NK-92 treated with Interleukin-12 subunit alpha and Interleukin-12 subunit beta, amount 100 ng/mL, for 24 hours (cell line): ENCODE measurements around the gene GJD3.

Experiments
- DNase-seq: peaks from one replicate; lab custom pipeline; 2025; lab: John Stamatoyannopoulos, UW

The GJD3 gene

GRCh38 chr17:40322358-40323315, 41.9 kb downstream of the GJD3 start:
- peak; percentile 84 for DNase-seq

- DNase-seq = no peak
Observed at GRCh38 chr17:40321961-40322357, 42.6 kb downstream of the GJD3 start.

- DNase-seq = no peak
Observed at GRCh38 chr17:40321524-40321929, 43.0 kb downstream of the GJD3 start.

GRCh38 chr17:40320756-40321523, 43.6 kb downstream of the GJD3 start:
- no peak for DNase-seq

GRCh38 chr17:40319651-40320540, 44.6 kb downstream of the GJD3 start:
- DNase-seq = peak; percentile 34

GRCh38 chr17:40318830-40319391, 45.6 kb downstream of the GJD3 start:
- DNase-seq = no peak

GRCh38 chr17:40317880-40318829, 46.4 kb downstream of the GJD3 start:
- DNase-seq = peak; percentile 89

GRCh38 chr17:40317345-40317873, 47.1 kb downstream of the GJD3 start:
- DNase-seq = no peak

- no peak for DNase-seq
Observed at GRCh38 chr17:40316571-40317344, 47.8 kb downstream of the GJD3 start.

GRCh38 chr17:40315678-40316570, 48.6 kb downstream of the GJD3 start:
- no peak for DNase-seq

GRCh38 chr17:40315206-40315605, 49.3 kb downstream of the GJD3 start:
- no peak for DNase-seq

GRCh38 chr17:40314584-40314956, 50.0 kb downstream of the GJD3 start:
- DNase-seq = no peak

- DNase-seq = no peak
Observed at GRCh38 chr17:40313668-40314583, 50.6 kb downstream of the GJD3 start.
